PFSK-1 (cell line): ENCODE data around the gene VASH1.

Source experiments
- FOXP2 ChIP-seq: optimal IDR thresholded peaks from 2 replicates; pipeline ENCODE3; 2011; ENCODE audit warnings: borderline replicate concordance, control low read depth, inconsistent platforms; ENCODE audit not compliant: insufficient read depth; ENCODE audit errors: extremely low read length, extremely low read depth
- POLR2AphosphoS5 ChIP-seq: IDR thresholded peaks from 2 replicates; pipeline ENCODE4 v1.6.1; 2012; ENCODE audit warnings: low read depth, mild to moderate bottlenecking, control low read depth, low read length, moderate library complexity
- SIN3A ChIP-seq: IDR thresholded peaks from 2 replicates; pipeline ENCODE4 v1.6.1; 2012; ENCODE audit warnings: mild to moderate bottlenecking, low read length, moderate library complexity, borderline replicate concordance; ENCODE audit not compliant: insufficient read depth
- TAF1 ChIP-seq: IDR thresholded peaks from 2 replicates; pipeline ENCODE4 v1.6.1; 2012; ENCODE audit warnings: low read length, control low read depth, borderline replicate concordance; ENCODE audit not compliant: insufficient read depth
- TF ChIP-seq, protein P1 (sequence below), 2 experiments: IDR thresholded peaks; 2 replicates each; pipeline versions ENCODE4 v1.6.1 to v1.8.0; 2011 to 2012; ENCODE audit warnings: low read depth in 2 of 2, low read length in 2 of 2, control low read depth in 1 of 2, inconsistent platforms in 1 of 2, mild to moderate bottlenecking in 1 of 2, moderate library complexity in 1 of 2; ENCODE audit not compliant: insufficient read depth in 1 of 2

DNA sequence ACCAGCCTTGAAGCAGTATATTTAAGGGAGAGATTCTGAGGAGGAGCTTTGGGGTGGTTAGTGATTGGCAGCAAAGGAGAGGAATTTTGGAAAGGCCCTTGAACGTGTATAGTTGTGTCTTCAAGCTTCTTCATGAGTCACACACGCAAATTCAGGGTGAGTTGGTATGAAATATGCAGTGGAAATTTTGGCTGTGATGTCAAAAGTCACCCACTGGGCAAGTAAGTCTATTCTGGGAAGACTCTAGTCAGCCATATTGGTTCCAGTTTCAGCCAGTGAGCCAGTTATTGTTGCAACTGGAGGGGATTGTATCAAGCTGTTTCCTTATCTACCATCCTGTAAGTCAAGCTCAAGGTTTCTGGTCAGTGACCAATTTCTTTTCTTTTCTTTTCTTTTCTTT is 32.0 kb upstream of the VASH1 start:
- TF ChIP-seq TAF1 (no peak), POLR2AphosphoS5 (no peak), SIN3A (no peak), FOXP2 (no peak)
- TF ChIP-seq, protein P1, sequence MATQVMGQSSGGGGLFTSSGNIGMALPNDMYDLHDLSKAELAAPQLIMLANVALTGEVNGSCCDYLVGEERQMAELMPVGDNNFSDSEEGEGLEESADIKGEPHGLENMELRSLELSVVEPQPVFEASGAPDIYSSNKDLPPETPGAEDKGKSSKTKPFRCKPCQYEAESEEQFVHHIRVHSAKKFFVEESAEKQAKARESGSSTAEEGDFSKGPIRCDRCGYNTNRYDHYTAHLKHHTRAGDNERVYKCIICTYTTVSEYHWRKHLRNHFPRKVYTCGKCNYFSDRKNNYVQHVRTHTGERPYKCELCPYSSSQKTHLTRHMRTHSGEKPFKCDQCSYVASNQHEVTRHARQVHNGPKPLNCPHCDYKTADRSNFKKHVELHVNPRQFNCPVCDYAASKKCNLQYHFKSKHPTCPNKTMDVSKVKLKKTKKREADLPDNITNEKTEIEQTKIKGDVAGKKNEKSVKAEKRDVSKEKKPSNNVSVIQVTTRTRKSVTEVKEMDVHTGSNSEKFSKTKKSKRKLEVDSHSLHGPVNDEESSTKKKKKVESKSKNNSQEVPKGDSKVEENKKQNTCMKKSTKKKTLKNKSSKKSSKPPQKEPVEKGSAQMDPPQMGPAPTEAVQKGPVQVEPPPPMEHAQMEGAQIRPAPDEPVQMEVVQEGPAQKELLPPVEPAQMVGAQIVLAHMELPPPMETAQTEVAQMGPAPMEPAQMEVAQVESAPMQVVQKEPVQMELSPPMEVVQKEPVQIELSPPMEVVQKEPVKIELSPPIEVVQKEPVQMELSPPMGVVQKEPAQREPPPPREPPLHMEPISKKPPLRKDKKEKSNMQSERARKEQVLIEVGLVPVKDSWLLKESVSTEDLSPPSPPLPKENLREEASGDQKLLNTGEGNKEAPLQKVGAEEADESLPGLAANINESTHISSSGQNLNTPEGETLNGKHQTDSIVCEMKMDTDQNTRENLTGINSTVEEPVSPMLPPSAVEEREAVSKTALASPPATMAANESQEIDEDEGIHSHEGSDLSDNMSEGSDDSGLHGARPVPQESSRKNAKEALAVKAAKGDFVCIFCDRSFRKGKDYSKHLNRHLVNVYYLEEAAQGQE (IDR thresholded peaks at IDR 0.05; ENCODE audit: insufficient read depth in 1 of 2, low read depth in 2 of 2, low read length in 2 of 2) = no peak
